HFFc6 (cell line): Measurements from ENCODE around the gene JAK1. TPM values are rescaled to one million over a fixed set of nuclear protein-coding genes. Genes with fewer than 3 reads are reported as not detected.

Experiments
- DNase-seq: peaks from one replicate; pipeline ENCODE4 v3.0.0-alpha.2; 2018
- H3K27ac Mint-ChIP-seq: 2 replicates; pipeline ENCODE4 v1.8.0; 2020; ENCODE audit warnings: mild to moderate bottlenecking, mixed read lengths
- H3K27me3 Mint-ChIP-seq: 2 replicates; pipeline ENCODE4 v1.8.0; 2021; ENCODE audit warnings: mild to moderate bottlenecking, moderate library complexity, mixed read lengths; ENCODE audit not compliant: insufficient read depth
- H3K36me3 Mint-ChIP-seq: 2 replicates; pipeline ENCODE4 v1.8.0; 2021; ENCODE audit warnings: low read depth, mixed read lengths
- H3K4me1 Mint-ChIP-seq: 2 replicates; pipeline ENCODE4 v1.8.0; 2020; ENCODE audit warnings: low read depth, mixed read lengths
- H3K4me3 Mint-ChIP-seq: 2 replicates; pipeline ENCODE4 v1.8.0; 2020; ENCODE audit warnings: mild to moderate bottlenecking, moderate library complexity, mixed read lengths
- H3K9me3 Mint-ChIP-seq: 2 replicates; pipeline ENCODE4 v1.8.0; 2020; ENCODE audit warnings: mild to moderate bottlenecking, mixed read lengths
- CTCF ChIP-seq: fragments of 200-600 bp; sonication (generic); IDR thresholded peaks from 2 replicates; pipeline ENCODE4 v1.5.0; 2021; ENCODE audit warnings: antibody characterized with exemption, mild to moderate bottlenecking
- total RNA-seq, 6 experiments: library from RNA; stranded (reverse); fragmentation: NEBNext Ultra II Directional; extraction: Animal tissue kit (Norgen Biotek cat#: 25700); gene quantifications; 2 replicates in 1 of 6; 3 replicates in 5 of 6; pipeline ENCODE4 v1.2.3, GENCODE V29; 2021

The JAK1 gene
- total RNA-seq, 6 experiments from 2014 or later: 90.0 to 104 (median 98.3) TPM

- Mint-ChIP-seq H3K36me3 (no peaks in the 10 kb centered on the region), H3K4me3 (no peak overlapping the region), H3K4me1 (peaks cover 35% of the 10 kb centered on the region), H3K27ac (peak overlapping the region; percentile 51; the same call in 1 of the 2 replicates), H3K27me3 (no peaks in the 10 kb centered on the region), H3K9me3 (no peaks in the 10 kb centered on the region)
- DNase-seq: no peak
- no peak for TF ChIP-seq CTCF
Measured at GRCh38 chr1:64938991-64939390, 27.4 kb downstream of the JAK1 start.

GRCh38 chr1:64936956-64937355 is 29.4 kb downstream of the JAK1 start:
- DNase-seq: no peak
- Mint-ChIP-seq H3K9me3 (no peaks in the 10 kb centered on the region), H3K27me3 (no peaks in the 10 kb centered on the region; the same call in 1 of the 2 replicates), H3K4me1 (peaks cover 46% of the 10 kb centered on the region), H3K4me3 (no peak overlapping the region), H3K27ac (no peak overlapping the region), H3K36me3 (no peaks in the 10 kb centered on the region)
- no peak for TF ChIP-seq CTCF

- Mint-ChIP-seq H3K36me3 (peaks cover 5% of the 10 kb centered on the region; the same call in 1 of the 2 replicates), H3K27ac (peak overlapping the region; percentile 98; the same call in 1 of the 2 replicates), H3K4me1 (peaks cover 53% of the 10 kb centered on the region), H3K4me3 (0 out of 2 replicates have a peak overlapping the region, but pooled peaks have one; percentile 5), H3K27me3 (no peaks in the 10 kb centered on the region; the same call in 1 of the 2 replicates), H3K9me3 (no peaks in the 10 kb centered on the region)
- DNase-seq: no peak
- no peak for TF ChIP-seq CTCF
Measured at GRCh38 chr1:64935551-64936155, 30.7 kb downstream of the JAK1 start.

- H3K27ac Mint-ChIP-seq: peak overlapping the region; percentile 98
- no peak for DNase-seq
- H3K27me3 Mint-ChIP-seq: no peaks in the 10 kb centered on the region; the same call in 1 of the 2 replicates
- peaks cover 53% of the 10 kb centered on the region for H3K4me1 Mint-ChIP-seq
- no peak for TF ChIP-seq CTCF
- H3K9me3 Mint-ChIP-seq: peaks cover 5% of the 10 kb centered on the region; the same call in 1 of the 2 replicates
- H3K4me3 Mint-ChIP-seq: peak overlapping the region; percentile 81
- peaks cover 13% of the 10 kb centered on the region for H3K36me3 Mint-ChIP-seq
Measured at GRCh38 chr1:64934878-64935275, 31.5 kb downstream of the JAK1 start.

- H3K9me3 Mint-ChIP-seq: peaks cover 7% of the 10 kb centered on the region; the same call in 1 of the 2 replicates
- peak overlapping the region; percentile 81 for H3K4me3 Mint-ChIP-seq
- no peak for TF ChIP-seq CTCF
- no peaks in the 10 kb centered on the region; the same call in 1 of the 2 replicates for H3K27me3 Mint-ChIP-seq
- H3K27ac Mint-ChIP-seq: peak overlapping the region; percentile 98
- peaks cover 53% of the 10 kb centered on the region for H3K4me1 Mint-ChIP-seq
- H3K36me3 Mint-ChIP-seq: peaks cover 18% of the 10 kb centered on the region
- DNase-seq: peak; percentile 81
Measured at GRCh38 chr1:64934115-64934877, 32.1 kb downstream of the JAK1 start.
